Activated B cell treated with CpG ODN at 0.5 μM for 24 hours (primary cell): ENCODE measurements around the gene SDHB. TPM values are rescaled to one million over a fixed set of nuclear protein-coding genes. Genes with fewer than 3 reads are reported as not detected.

ENCODE experiments used
- ATAC-seq: fragments of 200-7000 bp; cut with Tn5 transposase; one replicate; pipeline ENCODE4 v1.10.0; 2021; ENCODE audit warnings: low read depth, mild to moderate bottlenecking, moderate library complexity
- CTCF ChIA-PET: fragments of 350-600 bp; sonication (Branson Sonifier 250); formaldehyde crosslinking; loops from one replicate; lab custom pipeline; 2021; ENCODE audit warnings: antibody characterized with exemption; lab: Charles Lee
- POLR2A ChIA-PET: fragments of 350-600 bp; sonication (Branson Sonifier 250); formaldehyde crosslinking; loops from one replicate; lab custom pipeline; 2021; ENCODE audit warnings: antibody characterized with exemption; lab: Charles Lee
- DNase-seq: peaks from one replicate; pipeline ENCODE4 v3.0.0; 2022
- H3K27ac Mint-ChIP-seq: one replicate; pipeline ENCODE4 v1.8.0; 2020; ENCODE audit warnings: mixed read lengths
- H3K27me3 Mint-ChIP-seq: one replicate; pipeline ENCODE4 v1.8.0; 2021; ENCODE audit warnings: mixed read lengths
- H3K36me3 Mint-ChIP-seq: one replicate; pipeline ENCODE4 v1.8.0; 2021; ENCODE audit warnings: low read depth, mixed read lengths
- H3K4me1 Mint-ChIP-seq: one replicate; pipeline ENCODE4 v1.8.0; 2021; ENCODE audit warnings: mixed read lengths
- H3K4me3 Mint-ChIP-seq: one replicate; pipeline ENCODE4 v1.8.0; 2020; ENCODE audit warnings: mild to moderate bottlenecking, mixed read lengths
- H3K9me3 Mint-ChIP-seq: one replicate; pipeline ENCODE4 v1.8.0; 2020; ENCODE audit warnings: mixed read lengths
- intact Hi-C: fragments of 100-400 bp; cut with micrococcal nuclease; formaldehyde crosslinking; loops from one replicate; pipeline ENCODE4 v1.15.1; 2024
- total RNA-seq: library from RNA; stranded (reverse); gene quantifications from 2 replicates; pipeline ENCODE4 v1.2.3, GENCODE V29; 2022
- TF ChIP-seq, protein P1 (sequence below): fragments of 200-600 bp; IDR thresholded peaks from one replicate; pipeline ENCODE4 v1.8.0; 2022; ENCODE audit warnings: antibody characterized with exemption, mild to moderate bottlenecking

SDHB gene
- total RNA-seq, 1 donor from 2014 or later, result 70.7 TPM

- ChIA-PET CTCF (interaction anchor here (1.3 kb wide), 1 partner anchor 10 kb away, joined by 4 read pairs; no protein-coding TSS in a partner anchor), POLR2A (no interaction called here)
- intact Hi-C loops, result no loop called here
- DNase-seq (no peak), ATAC-seq (no peak)
- H3K4me1 Mint-ChIP-seq, result no peaks in the 10 kb centered on the region
- no peak overlapping the region for H3K4me3 Mint-ChIP-seq
- TF ChIP-seq, protein P1, sequence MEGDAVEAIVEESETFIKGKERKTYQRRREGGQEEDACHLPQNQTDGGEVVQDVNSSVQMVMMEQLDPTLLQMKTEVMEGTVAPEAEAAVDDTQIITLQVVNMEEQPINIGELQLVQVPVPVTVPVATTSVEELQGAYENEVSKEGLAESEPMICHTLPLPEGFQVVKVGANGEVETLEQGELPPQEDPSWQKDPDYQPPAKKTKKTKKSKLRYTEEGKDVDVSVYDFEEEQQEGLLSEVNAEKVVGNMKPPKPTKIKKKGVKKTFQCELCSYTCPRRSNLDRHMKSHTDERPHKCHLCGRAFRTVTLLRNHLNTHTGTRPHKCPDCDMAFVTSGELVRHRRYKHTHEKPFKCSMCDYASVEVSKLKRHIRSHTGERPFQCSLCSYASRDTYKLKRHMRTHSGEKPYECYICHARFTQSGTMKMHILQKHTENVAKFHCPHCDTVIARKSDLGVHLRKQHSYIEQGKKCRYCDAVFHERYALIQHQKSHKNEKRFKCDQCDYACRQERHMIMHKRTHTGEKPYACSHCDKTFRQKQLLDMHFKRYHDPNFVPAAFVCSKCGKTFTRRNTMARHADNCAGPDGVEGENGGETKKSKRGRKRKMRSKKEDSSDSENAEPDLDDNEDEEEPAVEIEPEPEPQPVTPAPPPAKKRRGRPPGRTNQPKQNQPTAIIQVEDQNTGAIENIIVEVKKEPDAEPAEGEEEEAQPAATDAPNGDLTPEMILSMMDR, result no peak
- peaks cover 12% of the 10 kb centered on the region for H3K36me3 Mint-ChIP-seq
- H3K27ac Mint-ChIP-seq, result no peak overlapping the region
- H3K27me3 Mint-ChIP-seq, result no peaks in the 10 kb centered on the region
- H3K9me3 Mint-ChIP-seq, result no peaks in the 10 kb centered on the region
These were observed 83.5 kb downstream of the SDHB start for GRCh38 chr1:16970132-16970910.

DNA sequence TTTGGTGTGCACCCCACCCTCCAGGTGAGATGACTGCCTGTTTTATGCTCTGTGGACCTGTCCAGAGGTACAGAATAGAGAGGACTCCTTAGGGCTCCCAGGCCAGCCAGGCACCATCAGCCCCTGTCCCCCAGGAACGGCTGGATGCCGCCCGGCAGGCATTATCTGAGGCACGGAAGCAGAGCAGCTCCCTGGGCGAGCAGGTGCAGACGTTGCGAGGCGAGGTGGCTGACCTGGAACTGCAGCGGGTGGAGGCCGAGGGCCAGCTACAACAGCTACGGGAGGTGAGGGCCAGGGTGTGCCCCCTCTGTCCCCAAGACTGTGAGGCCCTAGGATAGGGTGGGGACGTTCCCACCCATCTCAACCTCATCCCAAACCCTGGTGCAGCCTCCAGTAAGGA, 84.2 kb downstream of the SDHB start:
- TF ChIP-seq, protein P1, result no peak
- Mint-ChIP-seq H3K36me3 (peaks cover 14% of the 10 kb centered on the region), H3K27me3 (no peaks in the 10 kb centered on the region), H3K27ac (no peak overlapping the region), H3K4me1 (no peaks in the 10 kb centered on the region), H3K9me3 (no peaks in the 10 kb centered on the region), H3K4me3 (no peak overlapping the region)
- intact Hi-C loops, result no loop called here
- ChIA-PET POLR2A (no interaction called here), CTCF (interaction anchor here (1.3 kb wide), 1 partner anchor 9 kb away, joined by 4 read pairs; no protein-coding TSS in a partner anchor)
- DNase-seq, result no peak
- no peak for ATAC-seq

DNA sequence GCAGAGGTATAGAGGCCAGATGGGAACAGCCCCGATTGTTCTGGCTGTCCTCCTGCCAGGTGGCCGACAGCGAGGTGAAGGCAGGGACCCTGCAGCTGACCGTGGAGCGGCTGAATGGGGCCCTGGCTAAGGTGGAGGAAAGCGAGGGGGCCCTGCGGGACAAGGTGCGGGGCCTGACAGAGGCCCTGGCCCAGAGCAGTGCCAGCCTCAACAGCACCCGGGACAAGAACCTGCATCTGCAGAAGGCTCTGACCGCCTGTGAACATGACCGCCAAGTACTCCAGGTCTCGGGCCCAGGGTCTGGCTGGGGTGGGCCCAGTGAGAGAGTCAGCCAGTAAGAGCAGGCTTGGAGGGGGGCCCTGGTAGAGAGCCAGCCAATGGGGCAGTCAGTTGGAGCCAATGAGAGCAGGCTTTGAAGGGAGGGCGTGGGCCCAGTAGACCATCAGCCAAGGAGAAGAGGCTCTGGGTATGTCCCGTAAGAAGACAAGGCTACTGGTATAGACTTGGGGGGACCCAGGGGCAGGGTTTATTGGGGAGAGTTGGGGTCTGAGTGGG, 84.7 kb downstream of the SDHB start:
- ChIA-PET CTCF (interaction anchor here (1.3 kb wide), 1 partner anchor 9 kb away, joined by 4 read pairs; no protein-coding TSS in a partner anchor), POLR2A (no interaction called here)
- Mint-ChIP-seq H3K9me3 (no peaks in the 10 kb centered on the region), H3K27me3 (no peaks in the 10 kb centered on the region), H3K4me1 (no peaks in the 10 kb centered on the region), H3K4me3 (no peak overlapping the region), H3K27ac (no peak overlapping the region), H3K36me3 (peaks cover 14% of the 10 kb centered on the region)
- intact Hi-C loops, result no loop called here
- DNase-seq (no peak), ATAC-seq (no peak)
- TF ChIP-seq, protein P1, result no peak

Other genes starting within 250 kb of the SDHB start
- 3,526 and 4,195 TPM in 2 replicates for gene RNU1-2, start 158.1 kb downstream of the SDHB start, total RNA-seq
- 30.2 and 30.4 TPM in 2 replicates for gene CROCC, start 132.1 kb downstream of the SDHB start, total RNA-seq
- gene MFAP2, start 73.4 kb downstream of the SDHB start, total RNA-seq, result not detected in 2 replicates
- 27.6 and 31.9 TPM in 2 replicates for gene ATP13A2, start 42.1 kb downstream of the SDHB start, total RNA-seq
- gene PADI2, start 65.4 kb upstream of the SDHB start, total RNA-seq, result 7.2 and 9.9 TPM in 2 replicates
- not detected in 2 replicates for gene PADI1, start 151.1 kb upstream of the SDHB start, total RNA-seq
- not detected in 2 replicates for gene PADI3, start 195.1 kb upstream of the SDHB start, total RNA-seq